ENCODE data around the gene ASIC3.

The ASIC3 gene

DNA sequence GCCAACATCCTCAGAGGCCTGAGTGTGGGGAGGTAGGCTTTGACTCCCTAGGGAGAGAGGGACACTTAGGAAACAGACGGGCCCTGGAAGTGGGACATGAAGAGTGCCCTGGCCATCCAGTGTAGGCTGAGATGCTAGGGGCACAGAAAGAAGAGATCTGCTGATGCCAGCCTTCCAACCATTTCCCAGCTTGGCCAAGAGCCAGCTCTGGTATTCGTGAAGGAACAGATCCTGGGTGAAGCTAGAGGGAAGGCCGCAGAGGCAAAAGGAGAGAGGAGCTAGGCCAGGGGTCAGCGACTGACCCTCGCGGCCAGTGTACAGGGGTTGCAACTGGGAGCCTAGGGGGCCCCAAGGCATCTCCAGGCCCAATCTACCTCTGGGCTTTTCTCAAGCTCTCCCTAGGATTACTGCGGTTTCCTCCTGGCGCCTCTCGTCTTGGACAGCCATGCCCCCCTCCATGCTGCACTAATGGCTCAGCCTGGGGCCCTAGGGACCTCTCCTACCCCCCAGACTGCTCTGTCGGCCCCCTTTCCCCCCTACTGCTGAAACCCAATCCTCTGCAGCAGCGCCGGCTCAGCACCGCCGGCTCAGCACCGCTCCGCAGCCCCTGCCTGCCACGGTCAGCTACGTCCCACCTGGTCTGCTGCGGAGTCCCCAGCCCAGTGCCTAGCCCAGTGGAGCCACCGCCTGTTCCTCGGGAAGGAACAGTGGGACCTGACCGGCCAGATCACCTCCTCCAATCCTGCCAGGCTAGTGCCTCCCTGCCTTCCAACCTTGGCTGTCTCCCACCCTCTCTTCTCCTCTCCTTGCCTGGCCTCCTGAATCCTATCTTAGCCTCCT lies at the start of gene ASIC3:
Gene ASIC3, plus strand, starts transcription at position 556 of the 840 bp plus-strand sequence. CDS start 355 bp downstream, outside the sequence.
- in situ Hi-C loops (cut with MboI; ENCODE audit: low sequenced_read_pairs, unreplicated experiment), result no loop called here
- DNase-seq (ENCODE audit: low spot score), result no peak
- TF ChIP-seq, protein P1, sequence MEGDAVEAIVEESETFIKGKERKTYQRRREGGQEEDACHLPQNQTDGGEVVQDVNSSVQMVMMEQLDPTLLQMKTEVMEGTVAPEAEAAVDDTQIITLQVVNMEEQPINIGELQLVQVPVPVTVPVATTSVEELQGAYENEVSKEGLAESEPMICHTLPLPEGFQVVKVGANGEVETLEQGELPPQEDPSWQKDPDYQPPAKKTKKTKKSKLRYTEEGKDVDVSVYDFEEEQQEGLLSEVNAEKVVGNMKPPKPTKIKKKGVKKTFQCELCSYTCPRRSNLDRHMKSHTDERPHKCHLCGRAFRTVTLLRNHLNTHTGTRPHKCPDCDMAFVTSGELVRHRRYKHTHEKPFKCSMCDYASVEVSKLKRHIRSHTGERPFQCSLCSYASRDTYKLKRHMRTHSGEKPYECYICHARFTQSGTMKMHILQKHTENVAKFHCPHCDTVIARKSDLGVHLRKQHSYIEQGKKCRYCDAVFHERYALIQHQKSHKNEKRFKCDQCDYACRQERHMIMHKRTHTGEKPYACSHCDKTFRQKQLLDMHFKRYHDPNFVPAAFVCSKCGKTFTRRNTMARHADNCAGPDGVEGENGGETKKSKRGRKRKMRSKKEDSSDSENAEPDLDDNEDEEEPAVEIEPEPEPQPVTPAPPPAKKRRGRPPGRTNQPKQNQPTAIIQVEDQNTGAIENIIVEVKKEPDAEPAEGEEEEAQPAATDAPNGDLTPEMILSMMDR (IDR thresholded peaks at IDR 0.05; ENCODE audit: borderline replicate concordance, control extremely low read depth, extremely low read depth, insufficient read depth, missing control alignments), result no peak

DNA sequence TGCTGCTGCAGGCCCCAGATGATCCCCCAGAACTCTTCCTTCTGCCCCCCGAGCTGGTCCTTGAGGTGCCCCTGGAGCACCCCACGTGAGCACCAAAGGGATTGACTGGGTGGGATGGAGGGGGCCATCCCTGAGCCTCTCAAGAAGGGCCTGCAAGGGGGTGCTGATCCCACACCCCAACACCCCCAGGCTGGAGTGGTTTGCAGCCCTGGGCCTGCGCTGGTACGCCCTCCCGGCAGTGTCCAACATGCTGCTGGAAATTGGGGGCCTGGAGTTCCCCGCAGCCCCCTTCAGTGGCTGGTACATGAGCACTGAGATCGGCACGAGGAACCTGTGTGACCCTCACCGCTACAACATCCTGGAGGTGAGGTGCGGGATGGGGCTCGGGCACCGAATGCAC lies 49.3 kb upstream of the ASIC3 start:
- in situ Hi-C loops (cut with MboI; ENCODE audit: low sequenced_read_pairs, unreplicated experiment), result no loop called here
- DNase-seq (ENCODE audit: low spot score), result no peak
- TF ChIP-seq, protein P1 (IDR thresholded peaks at IDR 0.05; ENCODE audit: borderline replicate concordance, control extremely low read depth, extremely low read depth, insufficient read depth, missing control alignments), result no peak

DNA sequence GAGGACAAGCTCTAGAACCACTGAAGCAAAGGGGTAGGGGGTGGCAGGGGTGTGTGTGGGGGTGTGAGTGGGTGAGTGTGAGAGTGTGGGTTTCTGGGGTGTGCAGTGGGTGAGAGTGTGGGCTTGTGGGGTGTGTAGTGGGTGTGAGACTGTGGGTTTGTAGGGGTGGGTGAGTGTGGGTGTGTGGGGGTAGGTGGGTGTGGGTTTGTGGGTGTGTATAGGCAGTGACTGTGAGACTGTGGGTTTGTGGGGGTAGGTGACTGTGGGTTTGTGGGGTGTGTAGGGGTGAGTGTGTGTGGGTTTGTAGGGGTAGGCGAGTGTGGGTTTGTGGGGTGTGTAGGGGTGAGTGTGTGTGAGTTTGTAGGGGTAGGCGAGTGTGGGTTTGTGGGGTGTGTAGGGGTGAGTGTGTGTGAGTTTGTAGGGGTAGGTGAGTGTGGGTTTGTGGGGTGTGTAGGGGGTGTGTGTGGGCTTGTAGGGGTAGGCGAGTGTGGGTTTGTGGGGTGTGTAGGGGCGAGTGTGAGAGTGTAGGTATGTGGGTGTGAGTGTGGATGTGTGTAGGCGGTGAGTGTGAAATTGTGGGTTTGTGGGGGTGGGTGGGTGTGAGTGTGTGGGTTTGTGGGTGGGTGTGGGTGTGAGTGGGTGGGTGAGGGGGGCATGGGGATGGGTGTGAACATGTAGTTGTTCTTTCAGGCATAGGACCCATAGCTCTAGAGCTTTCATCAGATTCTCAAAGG lies 48.7 kb upstream of the ASIC3 start:
- TF ChIP-seq, protein P1 (IDR thresholded peaks at IDR 0.05; ENCODE audit: borderline replicate concordance, control extremely low read depth, extremely low read depth, insufficient read depth, missing control alignments), result no peak
- DNase-seq (ENCODE audit: low spot score), result no peak
- in situ Hi-C loops (cut with MboI; ENCODE audit: low sequenced_read_pairs, unreplicated experiment), result no loop called here

DNA sequence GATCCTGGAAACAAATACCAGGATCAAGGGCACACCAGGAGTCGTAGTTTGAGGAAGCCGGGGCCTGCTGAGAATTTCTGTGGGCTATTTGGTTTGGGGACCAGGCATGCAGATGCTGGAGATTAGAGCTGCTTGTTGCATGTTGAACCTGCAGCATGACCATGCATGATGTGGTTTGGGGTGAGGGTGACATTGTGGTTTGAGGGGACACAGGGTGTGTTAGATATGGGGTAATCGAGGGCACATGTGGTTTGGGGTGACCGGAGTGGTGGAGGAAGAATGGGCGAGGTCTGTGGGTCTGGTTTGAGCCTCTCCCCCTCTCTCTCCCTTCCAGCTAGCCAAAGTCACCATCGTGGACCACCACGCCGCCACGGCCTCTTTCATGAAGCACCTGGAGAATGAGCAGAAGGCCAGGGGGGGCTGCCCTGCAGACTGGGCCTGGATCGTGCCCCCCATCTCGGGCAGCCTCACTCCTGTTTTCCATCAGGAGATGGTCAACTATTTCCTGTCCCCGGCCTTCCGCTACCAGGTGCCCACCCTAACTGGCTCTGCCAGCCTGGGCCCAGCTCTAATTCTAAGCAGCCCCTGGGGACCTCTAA lies 47.3 kb upstream of the ASIC3 start:
- no peak for DNase-seq (ENCODE audit: low spot score)
- TF ChIP-seq, protein P1 (IDR thresholded peaks at IDR 0.05; ENCODE audit: borderline replicate concordance, control extremely low read depth, extremely low read depth, insufficient read depth, missing control alignments), result no peak
- in situ Hi-C loops (cut with MboI; ENCODE audit: low sequenced_read_pairs, unreplicated experiment), result no loop called here

- no peak for DNase-seq (ENCODE audit: low spot score)
These were observed 46.8 kb upstream of the ASIC3 start for GRCh38 chr7:151001546-151001945.

GRCh38 chr7:151003572-151003971 lies 44.8 kb upstream of the ASIC3 start:
- DNase-seq (ENCODE audit: low spot score), result no peak
- TF ChIP-seq, protein P1 (IDR thresholded peaks at IDR 0.05; ENCODE audit: borderline replicate concordance, control extremely low read depth, extremely low read depth, insufficient read depth, missing control alignments), result no peak
- in situ Hi-C loops (cut with MboI; ENCODE audit: low sequenced_read_pairs, unreplicated experiment), result no loop called here

More at GRCh38 chr7:151001546-151001945, 46.8 kb upstream of the ASIC3 start:
- TF ChIP-seq, protein P1 (IDR thresholded peaks at IDR 0.05; ENCODE audit: borderline replicate concordance, control extremely low read depth, extremely low read depth, insufficient read depth, missing control alignments), result no peak
- in situ Hi-C loops (cut with MboI; ENCODE audit: low sequenced_read_pairs, unreplicated experiment), result no loop called here

All from GM13976 (cell line).